ENCODE data around the gene FOSL2.

The FOSL2 gene

GRCh38 chr2:28435814-28436351 is 43.2 kb downstream of the FOSL2 start:
- TF ChIP-seq CTCF (conservative IDR thresholded peaks at IDR 0.05), result no peak
- TF ChIP-seq ZFX (IDR thresholded peaks at IDR 0.05), result no peak

GRCh38 chr2:28436525-28437051 is 43.9 kb downstream of the FOSL2 start:
- TF ChIP-seq ZFX (IDR thresholded peaks at IDR 0.05) (no peak), CTCF (conservative IDR thresholded peaks at IDR 0.05) (no peak)
- H3K27ac ChIP-seq, result no peak overlapping the region

More at GRCh38 chr2:28435814-28436351, 43.2 kb downstream of the FOSL2 start:
- H3K27ac ChIP-seq, result no peak overlapping the region

- TF ChIP-seq ZFX (IDR thresholded peaks at IDR 0.05) (no peak), CTCF (conservative IDR thresholded peaks at IDR 0.05) (no peak)
- no peak overlapping the region for H3K27ac ChIP-seq
These were observed 44.6 kb downstream of the FOSL2 start for GRCh38 chr2:28437149-28437835.

- no peak overlapping the region for H3K27ac ChIP-seq
- TF ChIP-seq ZFX (IDR thresholded peaks at IDR 0.05) (no peak), CTCF (conservative IDR thresholded peaks at IDR 0.05) (no peak)
These were observed 45.3 kb downstream of the FOSL2 start for GRCh38 chr2:28437918-28438317.

GRCh38 chr2:28438532-28439063 is 45.9 kb downstream of the FOSL2 start:
- no peak overlapping the region for H3K27ac ChIP-seq
- TF ChIP-seq ZFX (IDR thresholded peaks at IDR 0.05), result no peak
- no peak for TF ChIP-seq CTCF (conservative IDR thresholded peaks at IDR 0.05)

- no peak overlapping the region for H3K27ac ChIP-seq
- TF ChIP-seq ZFX (IDR thresholded peaks at IDR 0.05) (no peak), CTCF (conservative IDR thresholded peaks at IDR 0.05) (no peak)
These were observed 46.5 kb downstream of the FOSL2 start for GRCh38 chr2:28439127-28439526.

GRCh38 chr2:28439763-28440162 is 47.1 kb downstream of the FOSL2 start:
- TF ChIP-seq ZFX (IDR thresholded peaks at IDR 0.05) (no peak), CTCF (conservative IDR thresholded peaks at IDR 0.05) (no peak)
- H3K27ac ChIP-seq, result no peak overlapping the region

Data from C4-2B (cell line).